Kidney (tissue), 14 donors: ENCODE data around the gene ELMOD3. TPM values are rescaled to one million over a fixed set of nuclear protein-coding genes. Genes with fewer than 3 reads are reported as not detected.
A peak's percentile ranks its signal among the peaks of the same experiment; 100 is the strongest.
"Not testable (repeated sequence)": the region's sequence is repeated elsewhere in the genome, so short reads cannot be mapped to it uniquely, and the experiment has no call there.

ENCODE experiments used
- DNase-seq, 5 donors: peaks; one replicate each; pipeline ENCODE4 v3.0.0-alpha.2; 2013 to 2020
- FAIRE-seq: peaks from 2 replicates; lab custom pipeline; 2012; peaks lifted over from hg19 to GRCh38; lab: Jason Lieb, UNC
- H3K27ac ChIP-seq, 2 donors: one replicate each; pipeline ENCODE4 v1.7.0; 2013; ENCODE audit warnings: low read depth in 2 of 2, low read length in 2 of 2, inconsistent platforms in 1 of 2
- H3K27me3 ChIP-seq: one replicate; pipeline ENCODE4 v1.7.1; 2013; ENCODE audit warnings: low read length, inconsistent platforms; ENCODE audit not compliant: control insufficient read depth, insufficient read depth
- H3K36me3 ChIP-seq, 3 donors: one replicate each; pipeline versions ENCODE4 v1.7.0 to v1.7.1; 2013; ENCODE audit warnings: low read length in 3 of 3, control low read depth in 1 of 3, inconsistent platforms in 1 of 3; ENCODE audit not compliant: insufficient read depth in 3 of 3, control insufficient read depth in 2 of 3
- H3K4me1 ChIP-seq, 3 donors: one replicate each; pipeline versions ENCODE4 v1.7.0 to v1.7.1; 2013; ENCODE audit warnings: low read length in 3 of 3, inconsistent platforms in 1 of 3, low read depth in 1 of 3; ENCODE audit not compliant: control insufficient read depth in 2 of 3, insufficient read depth in 2 of 3
- H3K4me3 ChIP-seq, 3 donors: one replicate each; pipeline versions ENCODE4 v1.7.0 to v1.8.1; 2013; ENCODE audit warnings: low read length in 3 of 3, control low read depth in 1 of 3, inconsistent platforms in 1 of 3
- H3K9ac ChIP-seq, 3 donors: one replicate each; pipeline versions ENCODE4 v1.7.0 to v1.7.1; 2013; ENCODE audit warnings: low read length in 3 of 3, control low read depth in 1 of 3, inconsistent platforms in 1 of 3
- H3K9me3 ChIP-seq, 3 donors: one replicate each; pipeline versions ENCODE4 v1.7.0 to v1.7.1; 2013; ENCODE audit warnings: low read length in 3 of 3, control low read depth in 1 of 3, inconsistent platforms in 1 of 3; ENCODE audit not compliant: control insufficient read depth in 2 of 3, insufficient read depth in 1 of 3
- CTCF ChIP-seq: IDR thresholded peaks from 3 replicates; pipeline ENCODE4 v1.5.1; 2012; ENCODE audit warnings: mild to moderate bottlenecking, moderate library complexity, borderline replicate concordance; ENCODE audit not compliant: insufficient read depth; ENCODE audit errors: extremely low read depth
- intact Hi-C: fragments of 100-400 bp; cut with DNase I; formaldehyde crosslinking; loops from one replicate; pipeline ENCODE4 v1.11.1; 2022
- polyA plus RNA-seq: library from polyadenylated mRNA; stranded (reverse); fragments of 350-450 nt; fragmentation: Illumina TruSeq; extraction: RNeasy Lipid Tissue Mini Kit (QIAGEN cat#74804); gene quantifications from one replicate; pipeline ENCODE4 v1.2.3, GENCODE V29; 2014; ENCODE audit warnings: low read depth, low replicate concordance; ENCODE audit not compliant: insufficient read depth
- total RNA-seq: library from RNA; stranded (reverse); fragmentation: NEBNext Ultra II Directional; extraction: Animal tissue kit (Norgen Biotek cat#: 25700); gene quantifications from one replicate; pipeline ENCODE4 v1.2.1, GENCODE V29; 2021
- donor health status: control.
- donor health status: control.
- donor health status: control.
- donor health status: control.
- donor health status: control.
- donor health status: DM: yes; HTN: yes; CAD: no.
- donor health status: Normal renal cell carcinoma (clear cell type).

The ELMOD3 gene
- total and polyA plus RNA-seq, 2 donors from 2014 or later = 15.3 to 17.0 TPM

GRCh38 chr2:85327822-85328617 is 26.5 kb upstream of the ELMOD3 start, which contains the start of gene TGOLN2:
TGOLN2 (minus strand) TSS chr2:85327989; CDS start chr2:85327962, 27 bp downstream.
- TF ChIP-seq CTCF = no peak
- Histone ChIP-seq H3K9me3 (no peaks in the 10 kb centered on the region), H3K36me3 (peaks cover 6 to 9% (median 9%) of the 10 kb centered on the region in 3 donors), H3K9ac (peak within 1 kb of the TSS; percentile 81 to 100 (median 99)), H3K27ac (peak within 1 kb of the TSS; percentile 95 to 99), H3K4me1 (peaks cover 7 to 18% (median 14%) of the 10 kb centered on the region in 3 donors), H3K4me3 (peak within 1 kb of the TSS; percentile 81 to 99 (median 99)), H3K27me3 (no peaks in the 10 kb centered on the region)
- FAIRE-seq = no peak
- peak; percentile 93 to 98 (median 97) for DNase-seq
- intact Hi-C loops = no loop called here

- no peak overlapping the region for H3K27ac ChIP-seq
- peaks cover 3 to 12% (median 8%) of the 10 kb centered on the region in 3 donors for H3K4me1 ChIP-seq
- H3K27me3 ChIP-seq = no peaks in the 10 kb centered on the region
- H3K9ac ChIP-seq = no peak overlapping the region
- no peak overlapping the region for H3K4me3 ChIP-seq
- H3K9me3 ChIP-seq = no peaks in the 10 kb centered on the region
- FAIRE-seq = no peak
- no peak for TF ChIP-seq CTCF
- no peak for DNase-seq
- intact Hi-C loops = no loop called here
- H3K36me3 ChIP-seq = peaks cover 0 to 4% (median 2%) of the 10 kb centered on the region in 3 donors
Measured at GRCh38 chr2:85329181-85329651, 25.4 kb upstream of the ELMOD3 start.

GRCh38 chr2:85329701-85330100 is 24.9 kb upstream of the ELMOD3 start:
- intact Hi-C loops, FAIRE-seq, H3K4me1 ChIP-seq, H3K9ac ChIP-seq, H3K27ac ChIP-seq, H3K27me3 ChIP-seq, H3K36me3 ChIP-seq, DNase-seq, H3K9me3 ChIP-seq, H3K4me3 ChIP-seq: not testable (repeated sequence)
